Kidney epithelial cell (primary cell): ENCODE measurements around the gene BIRC5. TPM values are rescaled to one million over a fixed set of nuclear protein-coding genes. Genes with fewer than 3 reads are reported as not detected.

ENCODE experiments used
- DNase-seq: peaks from one replicate; pipeline ENCODE4 v3.0.0-alpha.2; 2010; ENCODE audit warnings: low read depth
- H3K27me3 ChIP-seq: 2 replicates; pipeline ENCODE4 v1.6.0; 2011; ENCODE audit warnings: low read length; ENCODE audit not compliant: control insufficient read depth, insufficient read depth
- H3K36me3 ChIP-seq: 2 replicates; pipeline ENCODE4 v1.5.1; 2011; ENCODE audit warnings: low read length; ENCODE audit not compliant: control insufficient read depth, insufficient read depth
- H3K4me3 ChIP-seq: 2 replicates; pipeline ENCODE4 v1.5.1; 2011; ENCODE audit warnings: low read depth, mild to moderate bottlenecking, control low read depth, low read length
- total RNA-seq: library from RNA; depleted of rRNA; stranded (reverse); fragments of >200 nt; gene quantifications from 2 replicates; pipeline ENCODE4 v1.2.3, GENCODE V29; 2015
- TF ChIP-seq, protein P1 (sequence below): IDR thresholded peaks from 2 replicates; pipeline ENCODE4 v1.5.1; 2011; ENCODE audit warnings: mild to moderate bottlenecking, moderate library complexity, low read length, control low read depth, inconsistent platforms; ENCODE audit not compliant: insufficient read depth, poor library complexity, severe bottlenecking

Gene BIRC5
- total RNA-seq, 1 donor from 2014 or later: 7.2 TPM

- Histone ChIP-seq H3K36me3 (no peaks in the 10 kb centered on the region), H3K4me3 (no peak overlapping the region), H3K27me3 (peaks cover 3% of the 10 kb centered on the region)
- DNase-seq: no peak
- TF ChIP-seq, protein P1, sequence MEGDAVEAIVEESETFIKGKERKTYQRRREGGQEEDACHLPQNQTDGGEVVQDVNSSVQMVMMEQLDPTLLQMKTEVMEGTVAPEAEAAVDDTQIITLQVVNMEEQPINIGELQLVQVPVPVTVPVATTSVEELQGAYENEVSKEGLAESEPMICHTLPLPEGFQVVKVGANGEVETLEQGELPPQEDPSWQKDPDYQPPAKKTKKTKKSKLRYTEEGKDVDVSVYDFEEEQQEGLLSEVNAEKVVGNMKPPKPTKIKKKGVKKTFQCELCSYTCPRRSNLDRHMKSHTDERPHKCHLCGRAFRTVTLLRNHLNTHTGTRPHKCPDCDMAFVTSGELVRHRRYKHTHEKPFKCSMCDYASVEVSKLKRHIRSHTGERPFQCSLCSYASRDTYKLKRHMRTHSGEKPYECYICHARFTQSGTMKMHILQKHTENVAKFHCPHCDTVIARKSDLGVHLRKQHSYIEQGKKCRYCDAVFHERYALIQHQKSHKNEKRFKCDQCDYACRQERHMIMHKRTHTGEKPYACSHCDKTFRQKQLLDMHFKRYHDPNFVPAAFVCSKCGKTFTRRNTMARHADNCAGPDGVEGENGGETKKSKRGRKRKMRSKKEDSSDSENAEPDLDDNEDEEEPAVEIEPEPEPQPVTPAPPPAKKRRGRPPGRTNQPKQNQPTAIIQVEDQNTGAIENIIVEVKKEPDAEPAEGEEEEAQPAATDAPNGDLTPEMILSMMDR: no peak
Measured at GRCh38 chr17:78242024-78242742, 28.1 kb downstream of the BIRC5 start.

DNA sequence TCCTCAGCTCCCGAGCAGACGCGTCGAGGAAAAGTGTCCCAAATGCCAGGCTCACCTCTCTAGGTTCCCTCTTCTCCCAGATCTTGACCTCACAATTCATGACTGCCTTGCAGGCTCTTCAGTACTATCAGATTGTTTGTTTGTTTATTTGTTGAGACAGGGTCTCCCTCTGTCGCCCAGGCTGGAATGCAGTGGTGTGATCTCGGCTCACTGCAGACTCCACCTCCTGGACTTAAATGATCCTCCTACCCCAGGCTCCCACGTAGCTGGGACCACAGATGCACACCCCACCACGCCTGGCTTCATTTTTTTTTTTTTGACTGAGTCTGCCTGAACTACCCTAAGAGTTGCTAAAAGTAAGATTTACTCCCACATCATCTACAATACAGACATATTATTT is 33.3 kb downstream of the BIRC5 start:
- H3K36me3 ChIP-seq: no peaks in the 10 kb centered on the region
- TF ChIP-seq, protein P1: no peak
- H3K27me3 ChIP-seq: peaks cover 9% of the 10 kb centered on the region
- no peak overlapping the region for H3K4me3 ChIP-seq
- no peak for DNase-seq

DNA sequence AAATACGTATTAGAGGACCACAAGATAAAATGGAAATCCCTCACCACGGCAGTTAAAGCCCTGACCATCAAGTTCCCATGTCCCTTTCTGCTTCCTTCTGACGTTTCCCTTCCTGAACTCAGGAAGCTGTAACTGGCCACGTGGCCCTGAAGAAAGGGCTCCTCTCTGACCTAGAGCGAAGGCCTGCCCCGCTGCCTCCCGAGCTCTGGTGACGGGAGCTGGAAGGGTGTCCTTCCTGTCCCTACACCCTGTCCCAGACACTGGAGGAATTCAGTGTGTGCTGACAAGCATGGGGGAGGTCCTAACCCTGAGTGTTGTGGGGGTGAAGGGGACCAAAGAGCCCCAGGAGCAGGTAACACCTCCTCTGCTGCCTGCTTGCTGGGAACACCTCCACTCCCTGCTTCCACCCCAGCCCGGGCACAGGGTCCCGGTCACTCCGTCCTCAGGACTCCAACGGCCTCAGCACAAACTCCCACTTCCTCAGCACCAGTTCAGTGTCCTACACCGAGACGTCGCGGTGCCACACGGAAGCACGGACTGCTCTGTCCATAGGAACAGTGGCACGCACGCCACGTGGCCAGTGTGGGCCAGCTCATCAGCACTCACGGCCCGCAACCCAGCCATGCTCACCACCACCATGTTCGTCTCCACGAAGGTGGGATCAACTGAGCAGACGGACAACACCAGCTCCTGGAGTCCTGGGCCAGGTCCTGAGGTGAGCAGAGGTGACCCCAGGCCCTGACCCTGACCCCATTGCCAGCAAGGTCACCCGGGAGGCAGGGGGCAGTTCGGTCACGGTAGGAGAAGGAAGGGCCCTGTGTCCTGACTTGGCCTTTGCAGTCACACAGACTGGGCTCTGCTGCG is 34.2 kb downstream of the BIRC5 start:
- Histone ChIP-seq H3K36me3 (no peaks in the 10 kb centered on the region), H3K4me3 (no peak overlapping the region), H3K27me3 (peaks cover 9% of the 10 kb centered on the region)
- DNase-seq: no peak
- TF ChIP-seq, protein P1: no peak

DNA sequence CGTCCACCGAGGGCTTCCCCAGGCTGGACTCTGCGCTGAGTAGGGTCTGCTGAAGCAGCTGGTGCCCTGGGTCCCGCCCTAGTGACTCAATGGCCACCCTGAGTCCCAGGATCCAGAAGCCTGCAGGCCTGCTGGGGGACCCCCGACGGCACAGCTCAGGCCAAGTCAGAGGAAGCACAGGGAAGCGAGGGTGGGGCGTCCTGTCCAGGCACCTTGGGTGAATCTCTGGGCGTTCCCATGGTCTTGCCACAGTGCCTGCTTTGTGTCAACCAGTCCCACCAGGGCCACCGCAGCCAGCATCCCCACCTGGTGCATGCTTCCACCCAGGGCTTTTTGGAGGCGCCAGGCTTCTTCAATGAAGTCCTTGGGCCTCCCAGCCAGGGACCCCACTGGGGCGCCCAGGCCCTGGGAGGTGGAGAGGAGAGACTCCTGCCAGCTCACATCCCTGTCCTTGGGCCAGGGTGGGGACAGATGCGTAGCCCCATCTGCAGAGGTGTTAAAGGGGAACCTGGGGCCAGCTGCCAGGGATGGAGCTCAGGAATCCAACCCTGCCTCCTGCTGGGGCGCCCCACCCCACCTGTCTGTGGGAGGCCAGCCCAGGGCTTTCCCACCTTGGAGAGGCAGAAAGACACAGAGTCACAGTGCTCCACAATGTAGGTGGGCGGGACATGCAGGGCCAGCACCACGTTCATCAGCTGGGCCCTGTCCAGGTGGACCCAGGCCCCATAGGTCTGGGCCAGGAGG is 35.2 kb downstream of the BIRC5 start:
- DNase-seq: no peak
- Histone ChIP-seq H3K4me3 (no peak overlapping the region), H3K27me3 (peaks cover 9% of the 10 kb centered on the region), H3K36me3 (no peaks in the 10 kb centered on the region)
- TF ChIP-seq, protein P1: no peak

GRCh38 chr17:78249818-78250806 is 36.1 kb downstream of the BIRC5 start:
- Histone ChIP-seq H3K36me3 (no peaks in the 10 kb centered on the region), H3K4me3 (no peak overlapping the region), H3K27me3 (peaks cover 9% of the 10 kb centered on the region)
- TF ChIP-seq, protein P1: no peak
- DNase-seq: no peak
